Activated naive CD4-positive, alpha-beta T cell treated with anti-CD3 and anti-CD28 coated beads, Interleukin-2, amount 50 U/mL, for 24 hours (primary cell): Measurements from ENCODE around the gene TMEM247.
"Not testable (repeated sequence)": the region's sequence is repeated elsewhere in the genome, so short reads cannot be mapped to it uniquely, and the experiment has no call there.

ENCODE experiments used
- H3K27ac Mint-ChIP-seq: one replicate; pipeline ENCODE4 v1.8.0; 2021; ENCODE audit warnings: mild to moderate bottlenecking, mixed read lengths
- H3K27me3 Mint-ChIP-seq: one replicate; pipeline ENCODE4 v1.8.0; 2021; ENCODE audit warnings: mixed read lengths
- H3K36me3 Mint-ChIP-seq: one replicate; pipeline ENCODE4 v1.8.0; 2021; ENCODE audit warnings: mixed read lengths
- H3K4me1 Mint-ChIP-seq: one replicate; pipeline ENCODE4 v1.8.0; 2021; ENCODE audit warnings: mixed read lengths
- H3K4me3 Mint-ChIP-seq: one replicate; pipeline ENCODE4 v1.8.0; 2021; ENCODE audit warnings: mild to moderate bottlenecking, mixed read lengths
- H3K9me3 Mint-ChIP-seq: one replicate; pipeline ENCODE4 v1.8.0; 2021; ENCODE audit warnings: mixed read lengths

Gene TMEM247

GRCh38 chr2:46471019-46471583 lies 8.3 kb upstream of the TMEM247 start:
- H3K27ac Mint-ChIP-seq, result no peak overlapping the region

GRCh38 chr2:46471697-46472096 lies 7.7 kb upstream of the TMEM247 start:
- Mint-ChIP-seq H3K27me3 (no peaks in the 10 kb centered on the region), H3K4me1 (no peaks in the 10 kb centered on the region), H3K4me3 (no peak overlapping the region), H3K9me3 (no peaks in the 10 kb centered on the region), H3K27ac (no peak overlapping the region), H3K36me3 (peaks cover 6% of the 10 kb centered on the region)

More at GRCh38 chr2:46471019-46471583, 8.3 kb upstream of the TMEM247 start:
- Mint-ChIP-seq H3K36me3 (peaks cover 5% of the 10 kb centered on the region), H3K27me3 (no peaks in the 10 kb centered on the region), H3K9me3 (no peaks in the 10 kb centered on the region), H3K4me3 (no peak overlapping the region), H3K4me1 (no peaks in the 10 kb centered on the region)

- not testable (repeated sequence) for H3K4me1 Mint-ChIP-seq
Measured at GRCh38 chr2:46472165-46472564, 7.2 kb upstream of the TMEM247 start.

GRCh38 chr2:46477462-46477861 lies 1.9 kb upstream of the TMEM247 start:
- H3K27me3 Mint-ChIP-seq, H3K27ac Mint-ChIP-seq, H3K36me3 Mint-ChIP-seq, H3K4me3 Mint-ChIP-seq, H3K9me3 Mint-ChIP-seq: not testable (repeated sequence)
- H3K4me1 Mint-ChIP-seq, result peaks cover 23% of the 10 kb centered on the region

More at GRCh38 chr2:46472165-46472564, 7.2 kb upstream of the TMEM247 start:
- not testable (repeated sequence) for H3K27me3 Mint-ChIP-seq, H3K36me3 Mint-ChIP-seq, H3K27ac Mint-ChIP-seq, H3K4me3 Mint-ChIP-seq, H3K9me3 Mint-ChIP-seq

GRCh38 chr2:46477925-46478324 lies 1.4 kb upstream of the TMEM247 start:
- peaks cover 6% of the 10 kb centered on the region for H3K36me3 Mint-ChIP-seq
- H3K4me1 Mint-ChIP-seq, result peaks cover 23% of the 10 kb centered on the region
- H3K27me3 Mint-ChIP-seq, result no peaks in the 10 kb centered on the region
- H3K4me3 Mint-ChIP-seq, result no peak overlapping the region
- peaks cover 7% of the 10 kb centered on the region for H3K9me3 Mint-ChIP-seq
- no peak overlapping the region for H3K27ac Mint-ChIP-seq

GRCh38 chr2:46480562-46480961 lies 1.2 kb downstream of the TMEM247 start:
- Mint-ChIP-seq H3K4me1 (peaks cover 23% of the 10 kb centered on the region), H3K9me3 (peaks cover 7% of the 10 kb centered on the region), H3K27ac (no peak overlapping the region), H3K36me3 (peaks cover 1% of the 10 kb centered on the region), H3K27me3 (no peaks in the 10 kb centered on the region), H3K4me3 (no peak overlapping the region)

- Mint-ChIP-seq H3K4me1 (peaks cover 23% of the 10 kb centered on the region), H3K27ac (no peak overlapping the region), H3K27me3 (no peaks in the 10 kb centered on the region), H3K9me3 (peaks cover 7% of the 10 kb centered on the region), H3K4me3 (no peak overlapping the region), H3K36me3 (peaks cover 1% of the 10 kb centered on the region)
Measured at GRCh38 chr2:46481198-46482193, 2.1 kb downstream of the TMEM247 start.

GRCh38 chr2:46482490-46482889 lies 3.1 kb downstream of the TMEM247 start:
- Mint-ChIP-seq H3K4me3 (no peak overlapping the region), H3K27ac (no peak overlapping the region), H3K4me1 (peaks cover 16% of the 10 kb centered on the region), H3K36me3 (no peaks in the 10 kb centered on the region), H3K9me3 (peaks cover 7% of the 10 kb centered on the region), H3K27me3 (no peaks in the 10 kb centered on the region)

- no peak overlapping the region for H3K27ac Mint-ChIP-seq
- H3K4me3 Mint-ChIP-seq, result no peak overlapping the region
- no peaks in the 10 kb centered on the region for H3K9me3 Mint-ChIP-seq
- H3K27me3 Mint-ChIP-seq, result no peaks in the 10 kb centered on the region
- H3K4me1 Mint-ChIP-seq, result no peaks in the 10 kb centered on the region
- no peaks in the 10 kb centered on the region for H3K36me3 Mint-ChIP-seq
Measured at GRCh38 chr2:46485002-46485401, 5.6 kb downstream of the TMEM247 start.

- Mint-ChIP-seq H3K9me3 (no peaks in the 10 kb centered on the region), H3K36me3 (no peaks in the 10 kb centered on the region), H3K27ac (no peak overlapping the region), H3K4me1 (no peaks in the 10 kb centered on the region), H3K4me3 (no peak overlapping the region), H3K27me3 (no peaks in the 10 kb centered on the region)
Measured at GRCh38 chr2:46486436-46486835, 7.1 kb downstream of the TMEM247 start.

- no peaks in the 10 kb centered on the region for H3K9me3 Mint-ChIP-seq
- H3K4me1 Mint-ChIP-seq, result no peaks in the 10 kb centered on the region
- no peak overlapping the region for H3K27ac Mint-ChIP-seq
- no peak overlapping the region for H3K4me3 Mint-ChIP-seq
- H3K36me3 Mint-ChIP-seq, result no peaks in the 10 kb centered on the region
- no peaks in the 10 kb centered on the region for H3K27me3 Mint-ChIP-seq
Measured at GRCh38 chr2:46487667-46488335, 8.4 kb downstream of the TMEM247 start.

- Mint-ChIP-seq H3K9me3 (no peaks in the 10 kb centered on the region), H3K4me1 (no peaks in the 10 kb centered on the region), H3K4me3 (no peak overlapping the region), H3K27me3 (no peaks in the 10 kb centered on the region), H3K27ac (no peak overlapping the region), H3K36me3 (no peaks in the 10 kb centered on the region)
Measured at GRCh38 chr2:46488389-46488788, 9.0 kb downstream of the TMEM247 start.

- H3K9me3 Mint-ChIP-seq, result no peaks in the 10 kb centered on the region
- H3K4me3 Mint-ChIP-seq, result no peak overlapping the region
- no peak overlapping the region for H3K27ac Mint-ChIP-seq
- no peaks in the 10 kb centered on the region for H3K36me3 Mint-ChIP-seq
- no peaks in the 10 kb centered on the region for H3K27me3 Mint-ChIP-seq
- H3K4me1 Mint-ChIP-seq, result no peaks in the 10 kb centered on the region
Measured at GRCh38 chr2:46489423-46490174, 10.2 kb downstream of the TMEM247 start.

GRCh38 chr2:46490521-46491141 lies 11.3 kb downstream of the TMEM247 start:
- no peaks in the 10 kb centered on the region for H3K27me3 Mint-ChIP-seq
- no peaks in the 10 kb centered on the region for H3K4me1 Mint-ChIP-seq
- H3K4me3 Mint-ChIP-seq, result no peak overlapping the region
- H3K9me3 Mint-ChIP-seq, result no peaks in the 10 kb centered on the region
- H3K27ac Mint-ChIP-seq, result no peak overlapping the region
- no peaks in the 10 kb centered on the region for H3K36me3 Mint-ChIP-seq

- no peaks in the 10 kb centered on the region for H3K9me3 Mint-ChIP-seq
- no peak overlapping the region for H3K4me3 Mint-ChIP-seq
- no peaks in the 10 kb centered on the region for H3K4me1 Mint-ChIP-seq
- no peak overlapping the region for H3K27ac Mint-ChIP-seq
- H3K36me3 Mint-ChIP-seq, result no peaks in the 10 kb centered on the region
- H3K27me3 Mint-ChIP-seq, result no peaks in the 10 kb centered on the region
Measured at GRCh38 chr2:46492301-46492700, 12.9 kb downstream of the TMEM247 start.
